Fibroblast of lung (primary cell): ENCODE results near the gene ADD3.

ENCODE experiments used
- EZH2 ChIP-seq: IDR thresholded peaks from 2 replicates; pipeline ENCODE4 v1.5.1; 2012; ENCODE audit warnings: low read length, control low read depth, mild to moderate bottlenecking; ENCODE audit errors: missing control alignments
- TF ChIP-seq, protein P1 (sequence below), 2 donors: IDR thresholded peaks in 1 of 2; conservative IDR thresholded peaks in 1 of 2; 1 replicate in 1 of 2; 2 replicates in 1 of 2; pipeline ENCODE4 v1.5.1; 2011 to 2012; ENCODE audit warnings: low read length in 2 of 2, control low read depth in 1 of 2, inconsistent platforms in 1 of 2, low read depth in 1 of 2, mild to moderate bottlenecking in 1 of 2

DNA sequence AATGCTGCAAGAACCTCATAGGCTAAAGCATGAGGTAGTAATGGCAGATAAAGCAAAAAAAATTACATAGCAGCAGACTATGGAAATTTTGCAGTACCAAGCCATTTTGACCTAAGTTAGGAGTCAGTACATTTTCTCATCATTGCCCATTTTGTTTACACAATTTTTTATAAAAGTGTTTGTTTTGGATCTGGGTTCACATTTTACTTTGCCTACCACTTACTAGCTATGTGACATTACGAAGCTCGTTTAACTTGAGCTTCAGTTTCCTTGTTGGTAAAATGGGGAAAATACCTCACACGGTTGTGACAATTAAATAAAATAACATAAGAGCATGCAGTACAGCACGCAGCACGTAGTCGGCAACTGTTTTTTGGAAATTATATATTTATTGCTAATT is 99.6 kb downstream of the ADD3 start:
- TF ChIP-seq, protein P1, sequence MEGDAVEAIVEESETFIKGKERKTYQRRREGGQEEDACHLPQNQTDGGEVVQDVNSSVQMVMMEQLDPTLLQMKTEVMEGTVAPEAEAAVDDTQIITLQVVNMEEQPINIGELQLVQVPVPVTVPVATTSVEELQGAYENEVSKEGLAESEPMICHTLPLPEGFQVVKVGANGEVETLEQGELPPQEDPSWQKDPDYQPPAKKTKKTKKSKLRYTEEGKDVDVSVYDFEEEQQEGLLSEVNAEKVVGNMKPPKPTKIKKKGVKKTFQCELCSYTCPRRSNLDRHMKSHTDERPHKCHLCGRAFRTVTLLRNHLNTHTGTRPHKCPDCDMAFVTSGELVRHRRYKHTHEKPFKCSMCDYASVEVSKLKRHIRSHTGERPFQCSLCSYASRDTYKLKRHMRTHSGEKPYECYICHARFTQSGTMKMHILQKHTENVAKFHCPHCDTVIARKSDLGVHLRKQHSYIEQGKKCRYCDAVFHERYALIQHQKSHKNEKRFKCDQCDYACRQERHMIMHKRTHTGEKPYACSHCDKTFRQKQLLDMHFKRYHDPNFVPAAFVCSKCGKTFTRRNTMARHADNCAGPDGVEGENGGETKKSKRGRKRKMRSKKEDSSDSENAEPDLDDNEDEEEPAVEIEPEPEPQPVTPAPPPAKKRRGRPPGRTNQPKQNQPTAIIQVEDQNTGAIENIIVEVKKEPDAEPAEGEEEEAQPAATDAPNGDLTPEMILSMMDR (conservative IDR thresholded peaks at IDR 0.05 in 1 of 2, IDR thresholded peaks at IDR 0.05 in 1 of 2; ENCODE audit: low read depth in 1 of 2, low read length in 2 of 2) = no peak
- no peak for TF ChIP-seq EZH2
